ENCODE measurements around the gene SMYD2.

DNA sequence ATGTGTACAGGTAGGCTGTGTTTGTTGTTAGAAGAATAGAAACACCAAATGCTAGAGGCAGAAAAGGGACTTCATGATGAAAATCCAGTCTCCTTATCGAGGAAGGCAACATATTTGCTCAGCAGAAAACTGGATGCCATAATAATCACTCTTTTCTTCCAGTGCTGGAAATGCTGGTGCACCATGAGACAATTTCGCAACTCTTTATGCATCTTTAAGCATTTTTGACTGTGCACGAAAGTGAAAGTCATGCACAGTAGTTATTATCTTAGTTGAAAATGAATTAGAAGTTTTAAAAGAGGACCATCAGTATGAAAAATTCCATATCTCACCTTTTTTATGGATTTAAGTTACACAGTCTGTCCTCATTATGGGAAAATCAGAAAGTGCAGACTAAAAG is 29.1 kb downstream of the SMYD2 start:
- no peak for TF ChIP-seq CTCF (IDR thresholded peaks at IDR 0.05)
- TF ChIP-seq POLR2A (IDR thresholded peaks at IDR 0.05): no peak
